ENCODE measurements around the gene CAMK2G. TPM values are rescaled to one million over a fixed set of nuclear protein-coding genes. Genes with fewer than 3 reads are reported as not detected.

The CAMK2G gene
- total RNA-seq, 2 experiments from 2014 or later: 34.4 to 38.4 TPM

- peaks cover 32 to 62% of the 10 kb centered on the region in 2 experiments for H3K27me3 ChIP-seq (ENCODE audit: control insufficient read depth in 1 of 2, insufficient read depth in 2 of 2, low read length in 2 of 2)
- H3K27ac Mint-ChIP-seq: no peak overlapping the region
- POLR2A ChIA-PET: interaction anchor here (0.9 to 2.0 kb wide), 4 partner anchors 9 to 31 kb away, joined by 3 to 8 read pairs (median 4); no protein-coding TSS in a partner anchor
Measured at GRCh38 chr10:73910401-73910763, 36.0 kb upstream of the CAMK2G start.

GRCh38 chr10:73909540-73910115 lies 35.3 kb upstream of the CAMK2G start:
- Mint-ChIP-seq H3K9me3 (no peaks in the 10 kb centered on the region), H3K27me3 (peaks cover 82% of the 10 kb centered on the region), H3K4me1 (ENCODE audit: low read depth) (peaks cover 33% of the 10 kb centered on the region), H3K36me3 (ENCODE audit: low read depth) (no peaks in the 10 kb centered on the region), H3K27ac (no peak overlapping the region), H3K4me3 (peak overlapping the region; percentile 25)
- CTCF ChIA-PET: interaction anchor here (1.6 kb wide), 1 partner anchor 23 kb away, joined by 4 read pairs; no protein-coding TSS in a partner anchor
- POLR2A ChIA-PET: interaction anchor here (0.9 kb wide), 1 partner anchor 31 kb away, joined by 3 read pairs; no protein-coding TSS in a partner anchor
- no peak overlapping the region for H3K27ac ChIP-seq (ENCODE audit: low read depth in 1 of 2, low read length in 2 of 2)
- no peak for DNase-seq
- peaks cover 32 to 62% of the 10 kb centered on the region in 2 experiments for H3K27me3 ChIP-seq (ENCODE audit: control insufficient read depth in 1 of 2, insufficient read depth in 2 of 2, low read length in 2 of 2)
- intact Hi-C loops (cut with DNase I, micrococcal nuclease): no loop called here
- no peak overlapping the region for H3K4me3 ChIP-seq (ENCODE audit: low read length)
- no peak for TF ChIP-seq CTCF (IDR thresholded peaks at IDR 0.05)
- ATAC-seq (ENCODE audit: poor library complexity): no peak
- peaks cover 35% of the 10 kb centered on the region for H3K4me1 ChIP-seq (ENCODE audit: insufficient read depth, low read length)
- H3K9me3 ChIP-seq (ENCODE audit: control insufficient read depth in 1 of 2, insufficient read depth in 1 of 2, low read length in 2 of 2): peaks cover 0 to 3% of the 10 kb centered on the region in 2 experiments
- H3K36me3 ChIP-seq (ENCODE audit: insufficient read depth, low read length): no peaks in the 10 kb centered on the region

More at GRCh38 chr10:73910401-73910763, 36.0 kb upstream of the CAMK2G start:
- no peaks in the 10 kb centered on the region for H3K36me3 ChIP-seq (ENCODE audit: insufficient read depth, low read length)
- H3K4me1 ChIP-seq (ENCODE audit: insufficient read depth, low read length): peaks cover 35% of the 10 kb centered on the region
- peak overlapping the region; percentile 85 for H3K4me3 Mint-ChIP-seq
- peak overlapping the region; percentile 50 for H3K4me3 ChIP-seq (ENCODE audit: low read length)
- TF ChIP-seq CTCF (IDR thresholded peaks at IDR 0.05): no peak
- peaks cover 0 to 3% of the 10 kb centered on the region in 2 experiments for H3K9me3 ChIP-seq (ENCODE audit: control insufficient read depth in 1 of 2, insufficient read depth in 1 of 2, low read length in 2 of 2)
- intact Hi-C loops (cut with DNase I, micrococcal nuclease): no loop called here
- no peak overlapping the region for H3K27ac ChIP-seq (ENCODE audit: low read depth in 1 of 2, low read length in 2 of 2)
- DNase-seq: peak in 3 of 14 experiments; percentile 15 to 41 (median 38)
- ATAC-seq (ENCODE audit: poor library complexity): peak; percentile 19
- H3K36me3 Mint-ChIP-seq (ENCODE audit: low read depth): no peaks in the 10 kb centered on the region
- H3K4me1 Mint-ChIP-seq (ENCODE audit: low read depth): peaks cover 33% of the 10 kb centered on the region
- H3K27me3 Mint-ChIP-seq: peaks cover 82% of the 10 kb centered on the region
- CTCF ChIA-PET: no interaction called here
- H3K9me3 Mint-ChIP-seq: no peaks in the 10 kb centered on the region

DNA sequence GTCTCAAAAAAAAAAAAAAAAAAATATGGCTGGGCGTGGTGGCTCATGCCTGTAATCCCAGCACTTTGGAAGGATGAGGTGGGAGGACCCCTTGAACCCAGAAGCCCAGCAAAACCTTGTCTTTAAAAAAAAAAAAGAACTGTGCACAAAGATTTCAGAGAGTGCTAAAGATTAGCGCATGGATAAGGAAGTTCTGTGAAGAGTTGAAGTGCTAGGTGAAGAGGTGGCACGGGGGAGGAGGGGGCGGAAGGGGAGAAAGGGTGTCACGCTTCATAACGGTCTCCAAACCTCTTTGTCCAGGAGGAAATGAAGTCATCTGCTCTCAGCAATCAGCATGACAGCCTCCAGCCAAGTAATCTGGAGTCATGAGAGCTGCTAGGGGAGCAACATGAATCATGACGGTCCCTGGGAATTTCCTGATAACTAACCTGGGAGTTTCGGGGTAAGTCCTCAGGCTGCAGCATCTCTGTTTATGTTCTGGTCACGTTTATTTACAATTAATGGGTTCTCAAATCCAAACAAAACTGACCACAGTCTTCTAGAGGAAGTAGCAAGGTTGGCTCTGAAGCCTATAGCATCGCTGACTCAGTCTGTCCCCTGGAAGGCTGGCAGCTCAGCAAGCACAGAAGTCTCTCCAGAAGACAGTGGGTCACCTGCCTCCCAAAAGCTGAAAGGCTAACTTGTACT lies 34.6 kb upstream of the CAMK2G start:
- Histone ChIP-seq H3K4me3 (ENCODE audit: low read length) (no peak overlapping the region), H3K9me3 (ENCODE audit: control insufficient read depth in 1 of 2, insufficient read depth in 1 of 2, low read length in 2 of 2) (peaks cover 0 to 3% of the 10 kb centered on the region in 2 experiments), H3K36me3 (ENCODE audit: insufficient read depth, low read length) (no peaks in the 10 kb centered on the region), H3K27me3 (ENCODE audit: control insufficient read depth in 1 of 2, insufficient read depth in 2 of 2, low read length in 2 of 2) (peaks cover 32 to 58% of the 10 kb centered on the region in 2 experiments), H3K4me1 (ENCODE audit: insufficient read depth, low read length) (peaks cover 35% of the 10 kb centered on the region), H3K27ac (ENCODE audit: low read depth in 1 of 2, low read length in 2 of 2) (no peak overlapping the region)
- Mint-ChIP-seq H3K4me3 (no peak overlapping the region), H3K4me1 (ENCODE audit: low read depth) (peaks cover 33% of the 10 kb centered on the region), H3K36me3 (ENCODE audit: low read depth) (no peaks in the 10 kb centered on the region), H3K27ac (no peak overlapping the region), H3K9me3 (no peaks in the 10 kb centered on the region), H3K27me3 (peaks cover 80% of the 10 kb centered on the region)
- DNase-seq (peak in 6 of 14 experiments; percentile 12 to 84 (median 60)), ATAC-seq (ENCODE audit: poor library complexity) (peak; percentile 45)
- intact Hi-C loops (cut with DNase I, micrococcal nuclease): no loop called here
- POLR2A ChIA-PET: no interaction called here
- no peak for TF ChIP-seq CTCF (IDR thresholded peaks at IDR 0.05)
- CTCF ChIA-PET: interaction anchor here (0.7 to 1.6 kb wide), 2 partner anchors 23 to 32 kb away, joined by 3 to 4 read pairs; no protein-coding TSS in a partner anchor

Measured in CD4-positive, alpha-beta T cell (primary cell).